Activated CD4-positive, alpha-beta T cell treated with anti-CD3 and anti-CD28 coated beads, Interleukin-2, amount 50 U/mL, for 16 hours (primary cell): ENCODE measurements around the gene DESI2.
A peak's percentile ranks its signal among the peaks of the same experiment; 100 is the strongest.

ENCODE experiments used
- DNase-seq: peaks from one replicate; pipeline ENCODE4 v3.0.0-alpha.2; 2020

Gene DESI2

DNA sequence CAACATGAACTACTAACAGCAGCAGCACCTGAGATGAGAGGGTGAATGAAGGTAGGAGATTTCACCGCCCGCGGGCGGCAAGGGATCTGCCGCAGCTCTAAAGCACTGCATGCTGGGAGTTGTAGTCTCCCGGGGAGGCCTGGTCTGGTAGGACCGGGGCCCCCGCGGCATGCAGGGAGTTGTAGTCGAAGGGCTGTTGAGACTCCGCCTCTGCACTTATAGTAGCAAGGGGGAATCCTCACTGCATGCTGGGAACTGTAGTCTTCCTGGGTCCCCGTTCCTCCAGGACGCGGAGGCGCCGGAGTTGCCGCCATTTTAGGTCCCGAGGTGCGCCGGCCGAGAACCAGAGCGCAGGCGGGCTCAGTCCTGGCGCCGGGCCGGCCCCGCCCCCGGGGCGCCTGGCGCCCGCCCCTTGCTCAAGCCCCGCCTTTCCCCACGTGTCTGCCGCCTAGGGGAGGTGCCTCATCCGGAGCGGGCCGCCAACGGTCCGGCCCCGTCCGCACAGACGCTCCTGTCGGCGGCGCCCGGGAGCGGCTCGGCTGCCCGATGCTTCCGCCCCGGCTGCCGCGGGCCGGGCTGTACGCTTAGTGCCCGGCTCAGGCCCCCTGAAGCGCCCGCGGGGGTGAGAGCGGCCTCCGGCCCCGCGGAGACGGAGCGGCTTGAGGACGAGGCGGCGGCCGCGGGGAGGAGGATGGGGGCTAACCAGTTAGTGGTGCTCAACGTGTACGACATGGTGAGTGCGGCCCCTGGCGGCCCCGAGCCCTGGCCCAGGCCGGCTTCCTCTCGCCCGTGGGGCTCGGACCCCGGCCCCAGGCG is at the start of gene DESI2:
DESI2 (plus strand) TSS at position 504 of the 816 bp plus-strand sequence; CDS start at position 692, 188 bp downstream.
- peak; percentile 98 for DNase-seq

DNA sequence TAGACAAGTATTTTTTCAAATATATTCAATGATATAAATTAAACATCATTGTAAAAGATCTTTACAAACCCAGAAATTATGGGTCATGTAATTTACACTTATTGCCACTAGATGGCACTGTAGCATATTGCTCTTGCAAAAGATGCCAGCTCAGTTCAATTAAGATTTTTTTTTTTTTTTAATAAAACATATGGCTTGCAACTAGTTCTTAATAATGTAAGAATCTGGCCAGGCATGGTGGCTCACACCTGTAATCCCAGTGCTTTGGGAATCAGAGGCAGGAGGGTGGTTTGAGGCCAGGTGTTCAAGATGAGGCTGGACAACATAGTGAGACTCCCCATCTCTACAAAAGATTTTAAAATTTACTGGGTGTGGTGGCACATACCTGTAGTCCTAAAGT is 49.4 kb upstream of the DESI2 start:
- peak; percentile 36 for DNase-seq

DNA sequence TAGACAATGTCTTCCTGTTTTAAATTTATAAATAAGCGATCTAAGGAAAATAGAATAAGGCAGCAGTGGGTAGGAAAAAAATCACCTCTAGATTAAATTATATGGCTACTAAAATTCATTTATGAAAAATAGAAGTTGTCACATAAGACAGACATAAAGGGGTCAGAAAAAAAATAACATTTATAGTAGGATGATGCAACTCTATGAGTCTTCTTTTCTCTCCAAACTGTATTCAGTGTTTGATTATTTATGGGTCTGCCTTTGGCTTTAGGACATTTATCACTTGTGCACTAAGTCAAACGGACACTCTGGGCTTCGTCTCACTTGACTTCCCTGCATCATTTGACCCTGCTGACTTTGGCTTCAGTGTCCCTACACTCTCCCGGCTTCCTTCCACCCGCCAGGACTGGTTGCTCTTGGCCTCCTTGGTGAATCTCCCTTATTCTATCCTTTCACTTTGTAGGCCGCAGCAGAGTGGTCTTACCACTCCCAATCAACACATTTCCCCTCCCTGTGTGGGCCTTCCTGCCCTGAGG is 47.0 kb upstream of the DESI2 start:
- DNase-seq = no peak

DNA sequence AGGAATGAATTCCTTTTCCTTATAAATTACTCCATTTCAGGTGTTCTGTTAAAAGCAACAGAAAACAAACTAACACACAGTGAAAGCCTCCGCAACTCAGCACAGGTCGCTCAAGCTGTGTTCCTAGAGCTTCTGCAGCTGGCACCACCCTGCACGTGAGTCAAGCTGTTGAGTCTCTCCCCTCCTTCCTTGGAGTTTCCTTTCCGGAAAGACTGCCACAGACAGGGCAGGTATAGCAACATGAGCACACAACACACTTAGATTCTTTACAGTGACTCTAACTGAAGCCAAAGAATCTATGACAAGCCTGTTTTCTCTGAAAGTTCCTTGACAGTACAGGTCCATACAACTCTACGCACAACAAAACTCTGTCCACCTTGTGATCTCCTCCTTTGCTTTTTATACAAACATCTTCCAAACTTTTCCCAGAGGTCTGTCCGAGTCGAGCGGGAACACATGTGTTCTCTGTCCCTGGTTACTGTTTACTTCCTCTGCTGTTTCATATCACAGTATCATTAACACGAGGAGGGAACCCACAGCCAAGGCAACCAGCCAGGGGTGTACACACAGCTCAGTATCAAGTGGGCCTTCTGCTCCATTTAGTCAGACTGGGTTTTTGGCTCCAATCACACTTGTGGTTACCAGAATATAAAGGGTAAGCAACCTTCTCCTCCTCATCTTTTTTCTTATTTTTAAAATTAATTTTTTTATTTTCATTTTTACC is 38.7 kb upstream of the DESI2 start:
- DNase-seq = no peak

DNA sequence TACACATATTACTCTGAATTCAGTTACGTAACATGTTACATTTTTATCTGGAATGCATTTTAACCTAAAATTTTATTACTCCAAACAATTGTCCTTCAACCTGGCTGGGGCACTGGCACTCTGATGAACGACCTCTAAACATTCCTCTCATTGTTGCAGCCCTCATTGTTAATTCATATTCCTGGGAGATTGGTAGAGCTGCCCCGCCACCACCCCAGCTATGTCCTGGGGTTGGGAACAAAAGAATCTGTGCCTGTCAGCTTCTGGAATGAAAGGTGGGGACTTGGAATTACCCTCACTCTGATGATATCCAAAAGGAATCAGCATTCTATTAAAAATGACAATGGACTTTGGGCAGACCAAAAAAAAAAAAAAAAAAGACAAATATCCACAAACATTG is 38.0 kb upstream of the DESI2 start:
- DNase-seq = no peak

DNA sequence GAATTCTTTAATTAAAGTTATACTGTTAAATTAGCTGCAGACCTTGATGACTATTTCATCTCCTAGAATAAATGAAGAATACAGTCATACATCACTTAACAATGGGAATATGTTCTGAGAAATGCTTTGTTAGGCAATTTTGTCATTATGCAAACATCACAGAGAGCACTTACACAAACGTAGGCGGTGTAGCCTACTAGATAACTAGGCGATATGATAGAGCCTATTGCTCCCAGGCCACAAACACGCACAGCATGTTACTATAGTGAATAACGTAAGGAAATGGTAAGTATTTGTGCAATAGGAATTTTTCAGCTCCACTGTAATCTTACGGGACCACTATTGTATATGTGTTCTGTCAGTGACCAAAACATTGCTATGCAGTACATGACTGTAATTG is 37.6 kb upstream of the DESI2 start:
- no peak for DNase-seq

DNA sequence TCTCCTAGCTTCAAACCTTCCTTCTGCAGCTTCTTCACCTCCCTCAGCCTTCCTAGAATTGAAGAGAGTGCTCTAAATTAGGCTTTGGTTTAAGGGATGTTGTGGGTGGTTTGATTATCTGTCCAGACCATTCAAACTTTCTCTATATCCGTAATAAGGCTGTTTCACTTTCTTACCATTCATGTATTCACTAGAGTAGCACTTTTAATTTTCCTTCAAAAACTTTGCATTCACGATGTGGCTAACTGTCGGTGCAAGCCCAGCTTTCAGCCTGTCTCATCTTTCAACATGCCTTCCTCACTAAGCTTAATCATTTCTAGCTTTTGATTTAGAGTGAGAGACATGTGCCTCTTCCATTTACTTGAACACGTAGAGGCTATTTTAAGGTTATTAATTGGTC is 26.2 kb upstream of the DESI2 start:
- no peak for DNase-seq

DNA sequence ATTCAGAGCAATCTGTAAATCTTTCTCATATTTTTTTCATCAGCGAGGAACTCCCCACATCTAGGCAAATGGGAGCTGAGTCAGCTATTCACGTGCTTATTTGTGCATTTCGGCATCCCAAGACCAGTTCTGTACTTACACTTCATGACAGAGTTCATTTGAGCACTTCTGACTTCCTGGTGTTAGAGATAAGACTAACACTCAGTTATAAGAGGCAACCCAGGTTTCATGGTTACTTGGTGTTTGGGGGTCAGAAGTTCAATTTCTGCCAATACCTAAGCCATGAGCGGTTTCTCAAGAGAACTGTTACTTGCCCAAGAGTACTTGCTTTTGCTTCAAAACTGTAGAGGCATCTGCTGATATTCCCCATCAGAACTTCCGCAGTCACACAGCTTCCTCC is 24.1 kb upstream of the DESI2 start:
- no peak for DNase-seq

DNA sequence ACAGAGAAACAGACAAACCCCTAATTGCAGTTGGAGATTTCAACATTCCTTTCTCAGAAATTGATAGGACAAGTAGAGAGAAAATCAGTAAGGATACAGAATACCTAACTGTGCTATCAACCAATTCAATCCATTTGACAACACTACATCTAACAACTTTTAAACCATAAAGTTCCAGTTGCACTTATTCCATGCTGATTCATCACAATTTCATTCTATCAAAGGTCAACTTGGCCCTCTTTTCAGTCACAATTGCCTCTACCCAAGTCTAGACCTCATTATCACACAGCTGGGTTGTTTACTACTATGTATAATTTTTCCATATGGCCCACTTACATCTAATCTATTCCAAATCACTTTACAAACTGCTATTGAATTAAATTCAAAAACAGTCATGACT is 19.8 kb upstream of the DESI2 start:
- no peak for DNase-seq

DNA sequence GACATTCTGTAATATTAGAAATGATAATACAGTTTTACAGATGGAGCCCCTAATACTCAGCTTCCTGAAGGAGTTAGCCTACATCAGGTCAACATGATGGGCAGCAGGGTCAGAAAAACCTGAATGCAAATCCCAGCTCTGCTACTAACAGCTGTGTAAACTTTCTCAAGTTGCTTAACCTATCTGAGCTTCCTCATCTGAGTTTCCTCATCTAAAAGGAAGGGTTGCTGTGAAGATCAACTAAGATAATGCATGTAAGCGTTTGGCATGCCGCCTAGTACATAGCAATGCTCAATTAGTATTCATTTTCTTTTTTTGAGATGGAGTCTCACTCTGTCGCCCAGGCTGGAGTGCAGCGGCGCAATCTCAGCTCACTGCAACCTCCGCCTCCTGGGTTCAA is 18.4 kb upstream of the DESI2 start:
- no peak for DNase-seq

DNA sequence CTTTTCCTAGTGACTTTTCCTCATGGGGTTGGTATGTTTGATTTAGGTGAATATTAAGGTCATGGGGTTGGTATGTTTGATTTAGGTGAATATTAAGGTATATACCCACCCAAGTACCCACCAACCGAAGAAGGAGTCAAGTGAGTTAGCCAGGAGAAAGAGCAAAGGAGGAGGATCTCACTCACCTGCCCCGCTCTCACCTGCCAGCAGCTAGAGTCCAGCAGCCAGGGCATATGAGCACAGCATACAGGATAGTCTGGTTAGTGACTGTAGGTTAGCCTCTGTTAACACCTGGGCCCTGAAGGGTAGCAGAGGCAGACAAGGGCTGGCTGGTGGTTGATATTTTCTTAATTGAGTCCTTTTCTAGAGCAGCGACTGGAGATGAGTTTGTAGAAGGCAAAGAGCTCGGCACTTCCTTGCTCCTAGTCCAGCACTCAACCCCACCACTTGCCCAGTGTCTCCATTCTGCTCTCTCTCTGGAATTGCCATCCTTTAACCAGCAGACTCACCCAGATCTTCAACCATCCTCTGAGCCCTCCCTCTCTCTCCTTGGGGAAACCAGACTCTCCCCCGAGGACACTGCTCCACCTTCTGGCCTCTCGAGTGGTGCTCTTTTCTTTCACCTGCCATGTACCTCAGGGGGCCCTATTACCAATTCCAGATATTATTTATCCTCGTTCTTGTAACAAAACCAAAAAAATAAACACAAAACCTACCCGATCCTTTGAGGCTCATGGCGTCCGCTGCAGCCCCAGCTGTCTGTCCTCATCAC is 16.3 kb upstream of the DESI2 start:
- no peak for DNase-seq

DNA sequence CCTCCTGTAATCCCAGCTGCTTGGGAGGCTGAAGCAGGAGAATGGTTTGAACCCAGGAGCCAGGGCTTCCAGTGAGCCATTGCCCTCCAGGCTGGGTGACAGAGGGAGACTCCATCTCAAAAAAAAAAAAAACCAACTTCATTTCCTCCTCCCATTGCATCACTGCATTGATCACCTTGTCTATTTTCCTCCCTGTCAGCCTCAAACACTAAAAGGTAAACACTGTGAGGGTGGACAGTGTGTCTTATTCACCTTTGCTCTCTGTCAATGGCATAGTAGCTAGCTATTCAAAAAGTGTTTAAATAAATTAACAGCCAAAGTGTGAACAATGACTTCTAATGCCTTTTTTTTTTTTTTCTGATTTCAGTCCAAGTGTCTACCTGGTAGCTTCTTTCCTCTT is 13.4 kb upstream of the DESI2 start:
- DNase-seq = no peak

DNA sequence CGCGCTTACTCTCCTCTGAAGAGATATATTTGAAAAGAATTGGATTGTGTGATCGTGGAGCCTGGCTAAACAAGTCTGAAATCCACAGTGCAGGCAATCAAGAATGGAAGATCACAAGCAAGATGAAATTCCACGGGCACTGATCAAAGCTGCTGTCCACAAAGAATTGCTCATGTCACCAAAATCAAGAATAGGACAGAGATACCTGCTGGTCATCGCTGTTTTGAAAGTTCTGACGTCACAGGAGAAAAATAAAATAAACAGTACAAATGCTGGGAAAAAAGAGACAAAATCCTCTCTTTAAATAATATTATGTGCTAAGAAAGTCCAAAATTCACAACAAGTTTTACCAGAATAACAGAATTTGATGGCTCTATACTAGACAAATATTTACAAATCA is 12.0 kb upstream of the DESI2 start:
- DNase-seq = no peak

DNA sequence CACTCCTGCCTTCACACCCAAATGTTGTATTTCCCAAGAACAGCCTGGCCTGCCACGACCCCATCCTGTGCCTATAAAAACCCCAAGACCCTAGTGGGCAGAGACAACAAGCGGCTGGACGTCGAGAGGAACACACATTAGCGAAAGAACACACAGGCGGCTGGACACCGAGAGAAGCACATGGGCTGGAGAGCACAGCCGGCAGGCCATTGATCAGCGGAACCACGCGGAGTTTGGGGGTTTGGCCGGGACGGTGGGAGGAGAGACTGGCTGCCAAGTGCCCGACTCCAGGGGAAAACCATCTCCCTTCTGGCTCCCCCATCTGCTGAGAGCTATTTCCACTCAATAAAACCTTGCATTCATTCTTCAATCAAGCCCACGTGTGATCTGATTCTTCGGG is 10.4 kb upstream of the DESI2 start:
- no peak for DNase-seq

DNA sequence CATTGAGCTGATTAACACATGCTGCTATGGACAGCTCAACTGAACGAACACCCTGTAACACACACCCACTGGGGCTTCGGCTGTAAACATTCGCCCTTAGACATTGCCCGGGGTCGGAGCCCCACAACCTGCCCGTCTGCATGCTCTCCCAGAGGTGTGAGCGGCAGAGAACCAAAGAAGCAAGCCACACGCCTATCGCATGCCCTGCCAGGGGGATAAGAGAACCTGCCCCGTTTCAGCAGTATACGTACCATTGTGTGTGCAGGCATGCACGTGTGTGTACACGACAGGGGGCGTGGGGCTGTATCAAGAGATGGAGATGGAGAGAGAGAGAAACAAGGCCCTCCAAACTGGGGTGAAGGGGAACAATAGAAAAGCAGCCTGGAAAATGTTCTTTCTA is 9.9 kb upstream of the DESI2 start:
- DNase-seq = no peak

DNA sequence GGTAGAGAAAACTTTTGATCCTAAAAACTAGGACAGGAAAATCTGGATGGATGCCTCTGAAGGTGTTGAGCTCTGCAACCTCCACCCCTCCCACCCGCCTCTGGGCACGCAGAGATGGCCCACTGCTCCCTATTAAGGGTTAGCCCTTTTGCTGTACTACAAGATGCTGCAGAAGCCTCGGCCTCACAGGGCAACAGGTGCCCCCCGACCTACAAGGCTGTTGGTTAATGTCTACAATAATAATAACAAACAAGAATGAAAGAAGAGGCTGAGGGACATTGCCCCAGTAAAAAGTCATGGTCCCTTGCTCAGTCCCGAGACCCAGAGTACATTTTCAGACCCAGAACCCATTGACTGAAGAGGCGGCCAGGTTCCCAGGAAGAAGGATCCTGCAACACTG is 7.5 kb upstream of the DESI2 start:
- no peak for DNase-seq

DNA sequence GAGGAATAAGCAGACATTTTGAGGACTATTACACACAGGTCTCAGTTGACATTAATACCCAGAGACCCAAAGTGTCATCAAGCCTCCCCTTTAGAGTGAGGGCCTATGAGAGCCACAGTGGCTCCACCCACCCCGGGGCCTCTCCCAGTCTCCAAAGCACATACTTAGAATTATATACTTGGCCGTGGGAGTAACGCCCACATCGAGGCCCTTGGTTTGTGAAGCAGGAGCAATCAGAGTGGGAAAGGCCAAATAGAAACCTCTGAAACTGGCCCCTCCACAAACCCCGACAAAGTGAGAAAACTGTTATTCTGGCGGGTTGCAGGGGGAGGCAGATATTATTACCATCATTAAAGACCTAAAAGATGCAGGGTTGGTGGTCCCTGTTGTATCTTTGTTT is 7.0 kb upstream of the DESI2 start:
- no peak for DNase-seq

DNA sequence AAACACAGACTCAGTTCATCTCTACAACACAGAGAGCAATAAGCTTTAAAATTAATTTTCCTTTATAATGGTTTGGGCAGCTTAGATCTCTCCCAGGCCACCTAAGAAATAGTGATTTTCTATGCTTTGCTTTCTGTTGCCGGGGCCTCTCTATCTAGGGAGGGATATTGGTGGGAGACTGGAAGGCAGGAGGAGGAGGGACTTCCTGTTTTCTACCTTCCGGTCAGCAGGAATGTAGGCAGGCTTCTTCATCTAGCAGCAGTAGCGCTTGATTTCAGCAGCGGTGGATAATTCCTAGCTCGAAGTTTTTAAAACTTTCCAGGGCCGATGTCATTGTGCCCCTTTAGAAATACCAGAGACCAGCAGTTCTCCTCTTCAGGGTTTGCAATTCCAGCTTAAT is 5.1 kb upstream of the DESI2 start:
- DNase-seq = no peak

DNA sequence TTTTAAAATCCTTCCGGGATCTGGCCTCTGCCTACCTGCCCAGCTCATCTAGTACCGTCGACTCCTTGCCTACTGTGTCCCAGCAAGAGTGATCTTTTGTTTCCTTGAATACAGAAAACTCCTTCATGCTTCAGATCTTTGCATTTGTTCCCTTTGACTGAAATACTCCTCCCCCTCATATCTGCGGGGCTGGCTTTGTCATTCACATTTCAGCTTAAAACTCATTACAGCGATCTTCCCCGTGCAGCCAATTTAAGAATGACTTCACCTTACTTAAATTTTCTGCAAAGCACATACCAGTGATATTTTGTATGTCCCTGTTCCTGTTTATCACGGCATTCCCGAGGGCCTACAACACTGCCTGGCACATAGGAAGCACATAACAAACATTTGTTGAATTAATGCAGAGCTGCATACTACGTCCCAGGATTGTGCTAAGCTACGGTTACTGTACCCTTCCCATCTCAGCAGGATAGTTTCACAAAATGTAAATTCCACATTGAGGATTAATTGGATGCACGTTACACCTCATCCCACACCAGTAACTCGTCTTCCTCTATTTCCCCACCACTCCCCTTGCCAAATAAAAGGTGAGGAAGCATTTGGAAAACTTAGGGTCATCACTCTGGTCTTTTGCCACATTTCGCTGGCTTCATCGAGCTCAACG is 837 bp upstream of the DESI2 start:
- DNase-seq = no peak

DNA sequence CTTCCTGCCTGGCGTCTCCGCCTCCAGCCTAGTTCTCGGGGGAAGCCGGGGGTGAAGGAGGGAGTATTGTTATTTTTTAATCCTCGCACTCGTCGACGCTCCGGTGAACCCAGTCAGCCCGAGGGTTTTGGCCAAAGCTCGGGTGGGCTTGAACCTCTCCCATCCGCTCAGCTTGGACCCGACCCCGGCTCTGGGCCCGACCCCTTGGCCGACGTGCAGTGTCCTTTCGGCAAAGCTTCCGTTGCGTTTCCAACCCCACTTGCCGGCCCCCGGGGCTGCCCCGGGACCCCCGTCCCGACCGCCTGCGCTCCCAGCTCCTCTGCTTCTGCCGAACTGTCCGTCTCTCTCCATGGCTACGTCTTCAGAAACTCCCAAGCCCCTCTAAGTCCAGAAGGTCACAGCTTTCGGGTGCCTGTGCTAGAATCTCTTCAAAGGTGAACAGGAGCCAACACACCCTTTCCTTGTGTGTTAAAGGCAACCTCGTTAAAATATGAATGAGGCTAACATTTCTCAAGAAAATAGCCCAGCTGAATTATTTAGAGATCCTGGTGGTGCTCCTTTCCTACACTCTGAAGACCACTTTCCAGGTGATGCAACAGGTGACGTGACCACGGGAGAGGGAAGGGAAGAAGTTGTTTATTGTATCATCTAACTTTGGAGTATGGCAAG is 647 bp downstream of the DESI2 start:
- no peak for DNase-seq

DNA sequence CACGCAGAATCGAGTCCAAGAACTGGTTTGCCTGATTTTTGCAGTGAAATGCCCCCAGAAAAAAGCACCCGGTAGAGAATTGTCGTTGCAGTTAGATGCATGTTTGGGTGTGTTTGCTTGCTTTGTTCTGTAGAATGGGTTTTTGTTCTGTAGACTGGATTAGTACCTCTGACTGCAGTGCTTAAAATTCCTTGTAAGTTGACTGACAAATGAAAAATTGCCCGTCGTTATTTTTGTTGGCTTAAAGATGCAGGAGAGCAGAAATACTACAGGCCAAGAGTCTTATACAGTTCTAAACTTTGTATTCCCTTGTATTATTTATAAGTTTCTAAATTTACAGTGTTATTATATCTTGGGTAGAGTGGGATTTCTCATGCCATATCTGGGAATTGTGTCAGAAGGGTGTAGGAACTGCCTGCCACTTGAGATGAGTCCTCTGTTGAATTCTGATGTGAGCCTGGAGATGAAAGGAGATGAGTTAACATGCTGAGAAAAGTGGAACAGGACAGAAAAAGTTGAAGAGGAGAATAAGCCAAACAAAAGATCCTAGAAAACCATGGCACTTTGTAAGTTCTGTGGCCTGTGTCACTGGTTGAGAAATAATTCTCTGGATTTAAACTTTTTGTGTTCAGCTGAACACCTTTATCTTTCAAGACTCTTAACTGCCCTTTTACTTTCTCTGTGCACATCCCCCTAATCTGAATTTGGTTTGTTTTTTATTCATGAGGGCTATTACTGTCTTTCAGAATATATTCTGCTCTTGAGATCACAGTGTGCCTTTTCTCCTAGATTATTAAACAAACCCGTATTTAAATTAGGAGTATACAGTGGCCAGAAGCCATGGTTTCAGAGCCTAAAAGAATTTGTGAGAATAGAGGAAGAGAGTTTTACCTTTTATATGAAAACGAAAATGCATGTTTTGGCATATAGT is 1.4 kb downstream of the DESI2 start:
- DNase-seq = no peak
